ENCODE measurements around the gene RBM28. TPM values are rescaled to one million over a fixed set of nuclear protein-coding genes. Genes with fewer than 3 reads are reported as not detected.

RBM28 gene
- total RNA-seq, 1 experiment from 2014 or later: 100 TPM

DNA sequence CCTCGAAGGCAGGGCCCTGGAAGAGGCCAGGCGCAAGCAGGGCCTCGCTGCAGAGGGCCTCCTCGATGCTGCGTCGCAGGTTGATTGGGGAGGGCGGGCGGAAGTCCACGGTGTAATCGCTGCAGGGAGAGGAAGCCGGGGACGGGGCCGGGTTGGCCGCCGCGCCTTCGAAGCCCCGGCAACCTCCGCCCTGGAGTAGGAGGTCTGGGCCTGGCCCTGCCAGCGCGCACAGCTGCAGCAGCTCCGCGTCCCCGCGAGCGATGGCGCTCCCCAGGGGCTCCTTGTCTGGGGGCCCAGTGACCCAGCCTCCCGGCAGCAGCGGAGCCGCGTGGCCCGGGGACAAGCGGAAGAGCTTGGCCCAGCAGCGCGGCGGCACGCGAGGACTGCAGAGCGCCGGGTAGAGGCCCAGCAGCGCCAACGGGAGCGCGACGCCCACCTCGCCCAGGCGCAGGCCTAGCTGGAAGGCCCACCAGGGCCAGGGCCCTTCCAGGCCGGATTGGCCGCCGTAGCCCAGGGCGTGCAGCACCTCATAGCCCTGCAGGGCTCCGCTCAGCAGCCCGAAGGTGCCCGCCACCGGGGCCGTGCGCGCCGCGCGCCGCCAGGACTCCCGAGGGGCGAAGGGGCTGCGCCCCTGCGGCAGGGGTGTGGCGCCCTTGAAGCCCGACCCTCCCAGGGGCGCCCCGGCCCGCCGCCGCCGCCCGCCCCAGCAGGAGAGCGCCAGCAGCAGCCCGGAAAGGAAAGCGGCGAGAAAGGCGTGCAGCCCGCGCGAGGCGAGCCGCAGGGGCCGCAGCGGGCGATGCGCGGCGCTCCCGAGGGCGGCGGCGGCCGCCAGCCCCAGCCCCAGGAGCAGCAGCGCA, 7.8 kb upstream of the RBM28 start:
- H3K9me3 ChIP-seq (ENCODE audit: low read depth, low read length, poor library complexity, severe bottlenecking): no peaks in the 10 kb centered on the region
- ChIA-PET CTCF (no interaction called here), POLR2A (ENCODE audit: low non-redundant PET) (no interaction called here)
- peaks cover 10% of the 10 kb centered on the region for H3K4me1 ChIP-seq (ENCODE audit: insufficient read depth, low read length, poor library complexity, severe bottlenecking)
- H3K4me3 ChIP-seq (ENCODE audit: low read depth, low read length, poor library complexity, severe bottlenecking): no peak overlapping the region
- no peak for DNase-seq (ENCODE audit: low spot score)
- H3K36me3 ChIP-seq (ENCODE audit: insufficient read depth, low read length, poor library complexity, severe bottlenecking): peaks cover 3% of the 10 kb centered on the region
- intact Hi-C loops (cut with micrococcal nuclease; ENCODE audit: unreplicated experiment): no loop called here
- BruUV-seq (replicated peaks): no TSS peak
- H3K27me3 ChIP-seq (replicated peaks; ENCODE audit: insufficient read depth, low read depth, low read length, poor library complexity): no peaks in the 10 kb centered on the region
- TF ChIP-seq, protein P1, sequence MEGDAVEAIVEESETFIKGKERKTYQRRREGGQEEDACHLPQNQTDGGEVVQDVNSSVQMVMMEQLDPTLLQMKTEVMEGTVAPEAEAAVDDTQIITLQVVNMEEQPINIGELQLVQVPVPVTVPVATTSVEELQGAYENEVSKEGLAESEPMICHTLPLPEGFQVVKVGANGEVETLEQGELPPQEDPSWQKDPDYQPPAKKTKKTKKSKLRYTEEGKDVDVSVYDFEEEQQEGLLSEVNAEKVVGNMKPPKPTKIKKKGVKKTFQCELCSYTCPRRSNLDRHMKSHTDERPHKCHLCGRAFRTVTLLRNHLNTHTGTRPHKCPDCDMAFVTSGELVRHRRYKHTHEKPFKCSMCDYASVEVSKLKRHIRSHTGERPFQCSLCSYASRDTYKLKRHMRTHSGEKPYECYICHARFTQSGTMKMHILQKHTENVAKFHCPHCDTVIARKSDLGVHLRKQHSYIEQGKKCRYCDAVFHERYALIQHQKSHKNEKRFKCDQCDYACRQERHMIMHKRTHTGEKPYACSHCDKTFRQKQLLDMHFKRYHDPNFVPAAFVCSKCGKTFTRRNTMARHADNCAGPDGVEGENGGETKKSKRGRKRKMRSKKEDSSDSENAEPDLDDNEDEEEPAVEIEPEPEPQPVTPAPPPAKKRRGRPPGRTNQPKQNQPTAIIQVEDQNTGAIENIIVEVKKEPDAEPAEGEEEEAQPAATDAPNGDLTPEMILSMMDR (conservative IDR thresholded peaks at IDR 0.05; ENCODE audit: low read depth, low read length): no peak
- TF ChIP-seq EZH2 (IDR thresholded peaks at IDR 0.05; ENCODE audit: borderline replicate concordance, low read depth, low read length, poor library complexity, severe bottlenecking): no peak
- no peak overlapping the region for H3K27ac ChIP-seq (ENCODE audit: low read depth, low read length, poor library complexity, severe bottlenecking)

GRCh38 chr7:128350708-128351295, 7.1 kb upstream of the RBM28 start:
- TF ChIP-seq EZH2 (IDR thresholded peaks at IDR 0.05; ENCODE audit: borderline replicate concordance, low read depth, low read length, poor library complexity, severe bottlenecking): no peak
- TF ChIP-seq, protein P1 (conservative IDR thresholded peaks at IDR 0.05; ENCODE audit: low read depth, low read length): no peak
- Histone ChIP-seq H3K4me1 (ENCODE audit: insufficient read depth, low read length, poor library complexity, severe bottlenecking) (peaks cover 10% of the 10 kb centered on the region), H3K36me3 (ENCODE audit: insufficient read depth, low read length, poor library complexity, severe bottlenecking) (no peaks in the 10 kb centered on the region), H3K4me3 (ENCODE audit: low read depth, low read length, poor library complexity, severe bottlenecking) (no peak overlapping the region), H3K9me3 (ENCODE audit: low read depth, low read length, poor library complexity, severe bottlenecking) (no peaks in the 10 kb centered on the region), H3K27me3 (replicated peaks; ENCODE audit: insufficient read depth, low read depth, low read length, poor library complexity) (no peaks in the 10 kb centered on the region), H3K27ac (ENCODE audit: low read depth, low read length, poor library complexity, severe bottlenecking) (no peak overlapping the region)
- no peak for DNase-seq (ENCODE audit: low spot score)
- CTCF ChIA-PET: no interaction called here
- intact Hi-C loops (cut with micrococcal nuclease; ENCODE audit: unreplicated experiment): no loop called here
- no TSS peak for BruUV-seq (replicated peaks)
- POLR2A ChIA-PET (ENCODE audit: low non-redundant PET): no interaction called here

GRCh38 chr7:128349466-128349825, 5.7 kb upstream of the RBM28 start:
- intact Hi-C loops (cut with micrococcal nuclease; ENCODE audit: unreplicated experiment): no loop called here
- Histone ChIP-seq H3K27ac (ENCODE audit: low read depth, low read length, poor library complexity, severe bottlenecking) (no peak overlapping the region), H3K36me3 (ENCODE audit: insufficient read depth, low read length, poor library complexity, severe bottlenecking) (no peaks in the 10 kb centered on the region), H3K27me3 (replicated peaks; ENCODE audit: insufficient read depth, low read depth, low read length, poor library complexity) (no peaks in the 10 kb centered on the region), H3K9me3 (ENCODE audit: low read depth, low read length, poor library complexity, severe bottlenecking) (no peaks in the 10 kb centered on the region), H3K4me3 (ENCODE audit: low read depth, low read length, poor library complexity, severe bottlenecking) (no peak overlapping the region), H3K4me1 (ENCODE audit: insufficient read depth, low read length, poor library complexity, severe bottlenecking) (peaks cover 10% of the 10 kb centered on the region)
- POLR2A ChIA-PET (ENCODE audit: low non-redundant PET): no interaction called here
- TF ChIP-seq EZH2 (IDR thresholded peaks at IDR 0.05; ENCODE audit: borderline replicate concordance, low read depth, low read length, poor library complexity, severe bottlenecking): no peak
- TF ChIP-seq, protein P1 (conservative IDR thresholded peaks at IDR 0.05; ENCODE audit: low read depth, low read length): no peak
- CTCF ChIA-PET: interaction anchor here (2.4 kb wide), 1 partner anchor 38 kb away, joined by 36 read pairs; no protein-coding TSS in a partner anchor
- no peak for DNase-seq (ENCODE audit: low spot score)
- no TSS peak for BruUV-seq (replicated peaks)

Data from A673 (cell line).